ENCODE results near the gene ZNF785. TPM values are rescaled to one million over a fixed set of nuclear protein-coding genes. Genes with fewer than 3 reads are reported as not detected.
A peak's percentile ranks its signal among the peaks of the same experiment; 100 is the strongest.

Gene ZNF785
- total and polyA plus RNA-seq, 2 of the 13 experiments (the other 11 are each of a cell fraction or from before 2014, with no cell fraction given), result 0.01 TPM; not detected in 1

- TF ChIP-seq KDM5A (IDR thresholded peaks at IDR 0.05; ENCODE audit: borderline replicate concordance, low read length), result no peak
- no peak for TF ChIP-seq MIXL1 (CRISPR knock-in tag; IDR thresholded peaks at IDR 0.05)
- no peak for TF ChIP-seq ZZZ3 (CRISPR knock-in tag; IDR thresholded peaks at IDR 0.05; ENCODE audit: borderline replicate concordance)
- TF ChIP-seq GABPB1 (CRISPR knock-in tag; IDR thresholded peaks at IDR 0.05), result peak; percentile 47
- peak; percentile 84; the same call in 1 of the 2 replicates for TF ChIP-seq AHR (CRISPR knock-in tag; IDR thresholded peaks at IDR 0.05)
- 0 out of 2 replicates have a peak, but pooled peaks have one; percentile 62 for TF ChIP-seq ZNF451 (CRISPR knock-in tag; IDR thresholded peaks at IDR 0.05)
- TF ChIP-seq TFAP4 (IDR thresholded peaks at IDR 0.05; ENCODE audit: borderline replicate concordance, low read depth), result peak; percentile 35; the same call in 1 of the 2 replicates
- no peak for TF ChIP-seq PRMT3 (CRISPR knock-in tag; IDR thresholded peaks at IDR 0.05; ENCODE audit: borderline replicate concordance, low read depth)
- TF ChIP-seq ZNF251 (CRISPR knock-in tag; IDR thresholded peaks at IDR 0.05), result no peak
- no peak for TF ChIP-seq ZNF275 (CRISPR knock-in tag; IDR thresholded peaks at IDR 0.05; ENCODE audit: borderline replicate concordance)
- no peak for TF ChIP-seq FOXO4 (CRISPR knock-in tag; conservative IDR thresholded peaks at IDR 0.05)
- peak; percentile 81; the same call in 1 of the 2 replicates for TF ChIP-seq NRL (CRISPR knock-in tag; IDR thresholded peaks at IDR 0.05; ENCODE audit: borderline replicate concordance)
- TF ChIP-seq MAX (IDR thresholded peaks at IDR 0.05), result peak; percentile 44; the same call in 1 of the 2 replicates
- TF ChIP-seq ZNF180 (CRISPR knock-in tag; IDR thresholded peaks at IDR 0.05; ENCODE audit: borderline replicate concordance, low read depth), result no peak
- no peak for TF ChIP-seq HBP1 (CRISPR knock-in tag; IDR thresholded peaks at IDR 0.05; ENCODE audit: low read depth)
- no peak for TF ChIP-seq HOXA7 (CRISPR knock-in tag; IDR thresholded peaks at IDR 0.05)
- no peak for TF ChIP-seq ZFP82 (CRISPR knock-in tag; IDR thresholded peaks at IDR 0.05; ENCODE audit: borderline replicate concordance)
- no peak for TF ChIP-seq ZNF556 (CRISPR knock-in tag; IDR thresholded peaks at IDR 0.05; ENCODE audit: borderline replicate concordance)
- TF ChIP-seq EED (CRISPR knock-in tag; IDR thresholded peaks at IDR 0.05), result no peak
- TF ChIP-seq XRCC5 (optimal IDR thresholded peaks at IDR 0.05; ENCODE audit: low read length), result peak; percentile 83
Measured at GRCh38 chr16:30615358-30616091, 30.0 kb upstream of the ZNF785 start (continued).
